ENCODE measurements around the gene PCNX2. TPM values are rescaled to one million over a fixed set of nuclear protein-coding genes. Genes with fewer than 3 reads are reported as not detected.

PCNX2 gene
- total and polyA plus RNA-seq, 2 experiments from 2014 or later: 42.9 to 88.3 TPM

GRCh38 chr1:232942413-232943294, 352.9 kb downstream of the PCNX2 start:
- DNase-seq (ENCODE audit: low spot score): no peak
- Histone ChIP-seq H3K4me3 (no peak overlapping the region), H2AFZ (no peak overlapping the region), H3F3A (replicated peaks; ENCODE audit: low read depth) (no peaks in the 10 kb centered on the region), H3K4me2 (no peak overlapping the region), H3K27ac (ENCODE audit: low read depth) (no peak overlapping the region), H3K4me1 (ENCODE audit: insufficient read depth) (no peaks in the 10 kb centered on the region), H3K27me3 (ENCODE audit: insufficient read depth) (no peaks in the 10 kb centered on the region), H4K20me1 (replicated peaks; ENCODE audit: insufficient read depth) (no peaks in the 10 kb centered on the region), H3K9me2 (ENCODE audit: insufficient read depth) (0 out of 2 replicates have a peak, but pooled peaks cover 7% of the 10 kb centered on the region), H3K36me3 (ENCODE audit: insufficient read depth) (no peaks in the 10 kb centered on the region), H3K79me2 (replicated peaks; ENCODE audit: insufficient read depth) (no peaks in the 10 kb centered on the region)
- Mint-ChIP-seq H3K36me3 (ENCODE audit: low read depth) (no peaks in the 10 kb centered on the region), H3K4me1 (peaks cover 5% of the 10 kb centered on the region; the same call in 1 of the 3 replicates), H3K27me3 (ENCODE audit: insufficient read depth, low read depth, poor library complexity) (peaks cover 2% of the 10 kb centered on the region), H3K27ac (no peak overlapping the region), H3K4me3 (no peak overlapping the region), H3K9me3 (no peaks in the 10 kb centered on the region)
- no peak for ATAC-seq
- TF ChIP-seq NANOG (IDR thresholded peaks at IDR 0.05; ENCODE audit: borderline replicate concordance) (no peak), POLR2AphosphoS5 (IDR thresholded peaks at IDR 0.05; ENCODE audit: low read depth) (no peak), ETS1 (IDR thresholded peaks at IDR 0.05) (no peak), CREB1 (CRISPR knock-in tag; IDR thresholded peaks at IDR 0.05; ENCODE audit: low read depth) (no peak), EZH2 (IDR thresholded peaks at IDR 0.05; ENCODE audit: low read depth, unreplicated experiment) (no peak), ZNF331 (CRISPR knock-in tag; IDR thresholded peaks at IDR 0.05; ENCODE audit: low read depth) (no peak), JUNB (IDR thresholded peaks at IDR 0.05; ENCODE audit: unreplicated experiment) (no peak), STAT1 (IDR thresholded peaks at IDR 0.05; ENCODE audit: unreplicated experiment) (no peak), EZH2phosphoT487 (IDR thresholded peaks at IDR 0.05; ENCODE audit: unreplicated experiment) (no peak), REST (IDR thresholded peaks at IDR 0.05; ENCODE audit: unreplicated experiment) (no peak), ZNF462 (CRISPR knock-in tag; IDR thresholded peaks at IDR 0.05) (no peak), ZNF114 (CRISPR knock-in tag; IDR thresholded peaks at IDR 0.05) (no peak)
- TF ChIP-seq, protein P1, sequence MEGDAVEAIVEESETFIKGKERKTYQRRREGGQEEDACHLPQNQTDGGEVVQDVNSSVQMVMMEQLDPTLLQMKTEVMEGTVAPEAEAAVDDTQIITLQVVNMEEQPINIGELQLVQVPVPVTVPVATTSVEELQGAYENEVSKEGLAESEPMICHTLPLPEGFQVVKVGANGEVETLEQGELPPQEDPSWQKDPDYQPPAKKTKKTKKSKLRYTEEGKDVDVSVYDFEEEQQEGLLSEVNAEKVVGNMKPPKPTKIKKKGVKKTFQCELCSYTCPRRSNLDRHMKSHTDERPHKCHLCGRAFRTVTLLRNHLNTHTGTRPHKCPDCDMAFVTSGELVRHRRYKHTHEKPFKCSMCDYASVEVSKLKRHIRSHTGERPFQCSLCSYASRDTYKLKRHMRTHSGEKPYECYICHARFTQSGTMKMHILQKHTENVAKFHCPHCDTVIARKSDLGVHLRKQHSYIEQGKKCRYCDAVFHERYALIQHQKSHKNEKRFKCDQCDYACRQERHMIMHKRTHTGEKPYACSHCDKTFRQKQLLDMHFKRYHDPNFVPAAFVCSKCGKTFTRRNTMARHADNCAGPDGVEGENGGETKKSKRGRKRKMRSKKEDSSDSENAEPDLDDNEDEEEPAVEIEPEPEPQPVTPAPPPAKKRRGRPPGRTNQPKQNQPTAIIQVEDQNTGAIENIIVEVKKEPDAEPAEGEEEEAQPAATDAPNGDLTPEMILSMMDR (conservative IDR thresholded peaks at IDR 0.05; ENCODE audit: low read depth in 2 of 2): no peak
